Ovary (tissue), 9 donors: ENCODE data around the gene ALDH1A1. TPM values are rescaled to one million over a fixed set of nuclear protein-coding genes. Genes with fewer than 3 reads are reported as not detected.

Source experiments
- DNase-seq, 5 donors: peaks; one replicate each; pipeline ENCODE4 v3.0.0-alpha.2; 2019 to 2020
- H3K27ac ChIP-seq, 2 donors: fragments of 200-600 bp; one replicate each; pipeline versions ENCODE4 v1.5.1 to v1.8.0; 2019 to 2022
- H3K27me3 ChIP-seq: fragments of 200-600 bp; one replicate; pipeline ENCODE4 v1.8.0; 2022
- H3K36me3 ChIP-seq: fragments of 200-600 bp; sonication (generic); one replicate; pipeline ENCODE4 v1.5.1; 2019
- H3K4me1 ChIP-seq: one replicate; pipeline ENCODE4 v1.8.1; 2013; ENCODE audit warnings: mild to moderate bottlenecking, moderate library complexity; ENCODE audit not compliant: insufficient read depth
- H3K4me3 ChIP-seq: fragments of 200-600 bp; sonication (generic); one replicate; pipeline ENCODE4 v1.5.1; 2017
- H3K9me3 ChIP-seq, 2 donors: fragments of 200-600 bp in 1 of 2; sonication (generic) in 1 of 2; one replicate each; pipeline versions ENCODE4 v1.5.1 to v1.8.1; 2013 to 2019; ENCODE audit warnings: mild to moderate bottlenecking in 1 of 2, moderate library complexity in 1 of 2
- EP300 ChIP-seq: sonication (generic); formaldehyde crosslinking; IDR thresholded peaks from one replicate; pipeline ENCODE4 v1.6.1; 2017; ENCODE audit warnings: antibody characterized with exemption
- POLR2A ChIP-seq: fragments of 450-650 bp; IDR thresholded peaks from one replicate; pipeline ENCODE4 v1.6.1; 2017; ENCODE audit warnings: antibody characterized with exemption, mild to moderate bottlenecking, moderate library complexity
- WGBS, 3 donors: extraction: QIAGEN DNeasy Blood & Tissue Kit in 1 of 3; methylation state at CpG; one replicate each; pipeline versions ENCODE4 v1.1.5 to v1.1.7; 2013 to 2017; 5-methylcytosine and 5-hydroxymethylcytosine counted together
- intact Hi-C, 4 donors: fragments of 100-400 bp; cut with DNase I; formaldehyde crosslinking; loops; one replicate each; pipeline versions ENCODE4 v1.11.0 to v1.15.1; 2022 to 2023
- polyA plus RNA-seq, 2 donors: library from polyadenylated mRNA; stranded (reverse); fragments of 200-250 nt in 1 of 2; fragments of 350-450 nt in 1 of 2; fragmentation: Illumina TruSeq in 1 of 2; extraction: RNeasy Lipid Tissue Mini Kit (QIAGEN cat#74804) in 1 of 2; gene quantifications; one replicate each; pipeline ENCODE4 v1.2.3, GENCODE V29; 2013 to 2014
- total RNA-seq, 7 donors: library from RNA; depleted of rRNA in 2 of 7; stranded (reverse); fragments of >200 nt in 2 of 7; fragmentation: NEBNext Ultra II Directional in 3 of 7; extraction: Animal tissue kit (Norgen Biotek cat#: 25700) in 3 of 7; gene quantifications; one replicate each; pipeline versions ENCODE4 v1.1.0 to v1.2.4, GENCODE V29; 2016 to 2023
- TF ChIP-seq, protein P1 (sequence below), 3 donors: fragments of 450-650 bp in 2 of 3; fragments of 200-600 bp in 1 of 3; IDR thresholded peaks; one replicate each; pipeline versions ENCODE4 v1.5.1 to v1.8.0; 2016 to 2022; ENCODE audit warnings: antibody characterized with exemption in 3 of 3, mild to moderate bottlenecking in 1 of 3
- donor health status: DM: no; HTN: no; CAD: no; lungs with moderate emphysema.
- donor health status: DM: no; HTN: no; CAD: no.
- donor health status: Bipolar disorder and iron deficiency.
- donor health status: DM: yes; HTN: yes; CAD: no.
- donor health status: DM: no; HTN: no; CAD: no.
- donor health status: DM: yes; HTN: yes; CAD: no.

The ALDH1A1 gene
- total and polyA plus RNA-seq, 9 donors: 116 to 301 (median 184) TPM

DNA sequence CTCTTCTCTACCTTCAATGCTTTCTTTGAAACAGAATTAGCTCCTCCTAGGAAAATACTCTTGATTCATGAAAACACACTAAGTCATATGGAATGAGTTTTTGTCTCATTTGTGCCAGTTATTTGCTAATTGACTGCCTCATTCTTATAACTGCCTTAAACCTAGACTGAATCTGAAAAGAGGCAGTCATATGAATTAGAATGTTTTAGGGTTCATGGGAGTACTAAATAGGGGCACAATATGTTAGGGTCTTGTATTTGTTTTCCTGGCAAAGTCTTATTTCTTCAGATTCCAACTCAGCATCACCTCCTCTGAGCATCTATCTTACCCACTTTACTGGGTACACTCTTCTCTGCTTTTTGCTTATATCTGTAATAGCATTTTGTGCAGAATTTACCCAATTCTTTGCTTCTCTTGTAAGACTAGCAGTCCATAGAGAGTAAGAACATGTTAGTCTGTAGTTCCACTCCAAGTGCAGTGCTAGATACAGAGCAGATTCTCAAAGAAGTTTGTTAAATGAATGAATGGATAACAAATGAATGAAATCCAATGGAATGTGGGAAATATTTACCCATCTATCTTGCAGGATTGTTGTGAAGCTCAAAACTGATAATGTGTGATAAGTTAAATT, 43.9 kb upstream of the ALDH1A1 start:
- intact Hi-C loops: no loop called here
- no peaks in the 10 kb centered on the region for H3K27me3 ChIP-seq
- no peak overlapping the region for H3K27ac ChIP-seq
- no peak for DNase-seq
- H3K9me3 ChIP-seq: no peaks in the 10 kb centered on the region
- TF ChIP-seq EP300 (no peak), POLR2A (no peak)
- TF ChIP-seq, protein P1, sequence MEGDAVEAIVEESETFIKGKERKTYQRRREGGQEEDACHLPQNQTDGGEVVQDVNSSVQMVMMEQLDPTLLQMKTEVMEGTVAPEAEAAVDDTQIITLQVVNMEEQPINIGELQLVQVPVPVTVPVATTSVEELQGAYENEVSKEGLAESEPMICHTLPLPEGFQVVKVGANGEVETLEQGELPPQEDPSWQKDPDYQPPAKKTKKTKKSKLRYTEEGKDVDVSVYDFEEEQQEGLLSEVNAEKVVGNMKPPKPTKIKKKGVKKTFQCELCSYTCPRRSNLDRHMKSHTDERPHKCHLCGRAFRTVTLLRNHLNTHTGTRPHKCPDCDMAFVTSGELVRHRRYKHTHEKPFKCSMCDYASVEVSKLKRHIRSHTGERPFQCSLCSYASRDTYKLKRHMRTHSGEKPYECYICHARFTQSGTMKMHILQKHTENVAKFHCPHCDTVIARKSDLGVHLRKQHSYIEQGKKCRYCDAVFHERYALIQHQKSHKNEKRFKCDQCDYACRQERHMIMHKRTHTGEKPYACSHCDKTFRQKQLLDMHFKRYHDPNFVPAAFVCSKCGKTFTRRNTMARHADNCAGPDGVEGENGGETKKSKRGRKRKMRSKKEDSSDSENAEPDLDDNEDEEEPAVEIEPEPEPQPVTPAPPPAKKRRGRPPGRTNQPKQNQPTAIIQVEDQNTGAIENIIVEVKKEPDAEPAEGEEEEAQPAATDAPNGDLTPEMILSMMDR (IDR thresholded peaks at IDR 0.05): no peak
- peaks cover 2% of the 10 kb centered on the region for H3K4me1 ChIP-seq
- no peaks in the 10 kb centered on the region for H3K36me3 ChIP-seq
- H3K4me3 ChIP-seq: no peak overlapping the region

DNA sequence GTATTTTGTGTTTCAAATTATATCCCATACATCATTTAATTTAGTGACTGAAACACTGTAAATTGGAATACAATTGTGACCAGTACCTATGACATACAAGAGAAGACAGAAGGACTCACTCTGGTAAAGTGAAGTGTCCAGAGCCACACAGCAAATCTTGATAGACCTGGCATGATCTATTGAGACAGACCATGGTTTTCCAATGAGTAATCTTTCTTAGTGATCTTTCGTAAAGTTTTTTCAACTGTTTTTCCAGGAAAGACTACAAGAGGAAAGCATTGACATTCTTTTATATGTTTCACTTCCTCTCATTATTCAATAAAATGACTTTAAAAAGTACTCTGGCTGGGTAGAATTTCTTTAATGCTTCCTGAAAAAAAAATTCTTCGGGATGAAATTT, 43.3 kb upstream of the ALDH1A1 start:
- Histone ChIP-seq H3K4me3 (no peak overlapping the region), H3K27ac (no peak overlapping the region), H3K9me3 (no peaks in the 10 kb centered on the region), H3K27me3 (no peaks in the 10 kb centered on the region), H3K4me1 (peaks cover 2% of the 10 kb centered on the region), H3K36me3 (no peaks in the 10 kb centered on the region)
- intact Hi-C loops: no loop called here
- no peak for DNase-seq
- WGBS, 3 donors: 86 to 88% (median 87%) methylated on average over 2 of the region's 2 CpGs
- TF ChIP-seq EP300: no peak
- no peak for TF ChIP-seq POLR2A
- TF ChIP-seq, protein P1 (IDR thresholded peaks at IDR 0.05): no peak

GRCh38 chr9:72995131-72996024, 42.5 kb upstream of the ALDH1A1 start:
- Histone ChIP-seq H3K36me3 (no peaks in the 10 kb centered on the region), H3K27ac (no peak overlapping the region), H3K4me3 (no peak overlapping the region), H3K9me3 (no peaks in the 10 kb centered on the region), H3K27me3 (no peaks in the 10 kb centered on the region), H3K4me1 (peaks cover 2% of the 10 kb centered on the region)
- intact Hi-C loops: no loop called here
- TF ChIP-seq, protein P1 (IDR thresholded peaks at IDR 0.05): no peak
- no peak for TF ChIP-seq POLR2A
- TF ChIP-seq EP300: no peak
- DNase-seq: no peak
- WGBS, 3 donors: 79 to 83% (median 81%) methylated on average over 5 of the region's 5 CpGs

DNA sequence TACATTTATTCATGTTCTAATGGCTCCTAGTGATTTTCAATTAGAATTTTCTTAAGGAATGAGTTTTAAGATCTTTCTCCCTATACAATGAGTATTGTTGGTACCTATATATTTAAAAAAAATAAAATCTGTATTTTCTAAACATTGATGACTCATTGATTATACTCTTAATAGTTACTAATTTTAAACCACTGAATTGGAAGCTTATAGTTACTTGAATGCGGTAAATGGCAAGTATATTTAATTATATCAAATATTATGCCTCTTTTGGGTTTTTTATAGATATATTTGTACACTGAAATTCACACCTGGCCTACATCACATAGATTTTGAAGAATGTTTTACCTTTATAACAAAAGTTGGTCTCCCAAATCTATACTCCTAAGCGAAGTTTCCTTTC, 38.9 kb upstream of the ALDH1A1 start:
- H3K4me1 ChIP-seq: no peaks in the 10 kb centered on the region
- no peaks in the 10 kb centered on the region for H3K9me3 ChIP-seq
- no peak overlapping the region for H3K4me3 ChIP-seq
- intact Hi-C loops: no loop called here
- no peak overlapping the region for H3K27ac ChIP-seq
- no peak for DNase-seq
- no peaks in the 10 kb centered on the region for H3K27me3 ChIP-seq
- no peaks in the 10 kb centered on the region for H3K36me3 ChIP-seq
- 96 to 99% (median 99%) methylated on average over 2 of the region's 2 CpGs for WGBS, 3 donors
- TF ChIP-seq EP300: no peak
- TF ChIP-seq, protein P1 (IDR thresholded peaks at IDR 0.05): no peak
- TF ChIP-seq POLR2A: no peak
